NT2/D1 (cell line): ENCODE measurements around the gene MACF1.
A peak's percentile ranks its signal among the peaks of the same experiment; 100 is the strongest.
"Not testable (repeated sequence)": the region's sequence is repeated elsewhere in the genome, so short reads cannot be mapped to it uniquely, and the experiment has no call there.

Experiments
- DNase-seq: peaks from one replicate; pipeline ENCODE4 v3.0.0-alpha.2; 2011; ENCODE audit warnings: low read depth, low spot score
- H3K27me3 ChIP-seq: 2 replicates; pipeline ENCODE4 v1.6.0; 2011; ENCODE audit warnings: mild to moderate bottlenecking; ENCODE audit not compliant: insufficient read length, insufficient read depth
- H3K36me3 ChIP-seq: 2 replicates; pipeline ENCODE4 v1.6.1; 2011; ENCODE audit warnings: mild to moderate bottlenecking, low read length, mixed read lengths; ENCODE audit not compliant: insufficient read depth, insufficient read length
- H3K4me1 ChIP-seq: 2 replicates; pipeline ENCODE4 v1.5.1; 2011; ENCODE audit not compliant: insufficient read depth, insufficient read length
- H3K4me3 ChIP-seq: 2 replicates; pipeline ENCODE4 v1.5.1; 2011; ENCODE audit warnings: low read depth; ENCODE audit not compliant: insufficient read length
- H3K9ac ChIP-seq: 2 replicates; pipeline ENCODE4 v1.6.0; 2011; ENCODE audit warnings: low read depth; ENCODE audit not compliant: insufficient read length
- H3K9me3 ChIP-seq: 2 replicates; pipeline ENCODE4 v1.5.1; 2011; ENCODE audit warnings: mild to moderate bottlenecking, low read length; ENCODE audit not compliant: insufficient read depth
- SUZ12 ChIP-seq: IDR thresholded peaks from 2 replicates; pipeline ENCODE4 v1.6.1; 2011; ENCODE audit not compliant: insufficient read length, insufficient read depth; ENCODE audit errors: extremely low read depth
- YY1 ChIP-seq: IDR thresholded peaks from 2 replicates; pipeline ENCODE4 v1.6.1; 2011; ENCODE audit not compliant: insufficient read length, insufficient read depth
- ZNF274 ChIP-seq: IDR thresholded peaks from 2 replicates; pipeline ENCODE4 v1.6.1; 2011; ENCODE audit warnings: mild to moderate bottlenecking, low read depth, low read length

Gene MACF1

DNA sequence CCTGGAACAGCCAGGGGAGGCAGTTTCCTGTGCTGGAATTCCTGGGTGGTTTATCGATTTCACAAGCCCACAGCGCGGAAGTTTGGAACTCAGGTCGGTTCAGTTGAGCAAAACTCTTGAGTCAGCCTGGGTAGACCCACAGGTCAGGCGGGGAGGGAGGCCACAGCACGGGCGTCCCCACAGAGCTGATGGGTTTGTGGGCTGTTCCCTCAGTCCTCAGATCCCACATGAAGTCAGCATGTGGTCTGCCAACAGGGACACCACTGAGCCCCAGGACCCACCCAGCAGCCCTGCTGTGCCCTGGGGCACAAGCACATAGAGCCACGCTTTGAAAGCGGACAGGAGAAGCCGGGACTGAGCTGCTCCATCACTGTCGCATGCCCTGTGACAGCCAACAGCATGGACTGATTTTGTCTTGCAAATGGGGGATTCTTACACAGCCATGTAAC lies 304.4 kb downstream of the MACF1 start:
- no peak overlapping the region for H3K4me3 ChIP-seq
- no peaks in the 10 kb centered on the region for H3K36me3 ChIP-seq
- peaks cover 26% of the 10 kb centered on the region for H3K27me3 ChIP-seq
- DNase-seq, result no peak
- H3K9ac ChIP-seq, result no peak overlapping the region
- H3K4me1 ChIP-seq, result peaks cover 10% of the 10 kb centered on the region
- TF ChIP-seq ZNF274, result no peak
- TF ChIP-seq YY1, result no peak
- no peak for TF ChIP-seq SUZ12
- H3K9me3 ChIP-seq, result no peaks in the 10 kb centered on the region

DNA sequence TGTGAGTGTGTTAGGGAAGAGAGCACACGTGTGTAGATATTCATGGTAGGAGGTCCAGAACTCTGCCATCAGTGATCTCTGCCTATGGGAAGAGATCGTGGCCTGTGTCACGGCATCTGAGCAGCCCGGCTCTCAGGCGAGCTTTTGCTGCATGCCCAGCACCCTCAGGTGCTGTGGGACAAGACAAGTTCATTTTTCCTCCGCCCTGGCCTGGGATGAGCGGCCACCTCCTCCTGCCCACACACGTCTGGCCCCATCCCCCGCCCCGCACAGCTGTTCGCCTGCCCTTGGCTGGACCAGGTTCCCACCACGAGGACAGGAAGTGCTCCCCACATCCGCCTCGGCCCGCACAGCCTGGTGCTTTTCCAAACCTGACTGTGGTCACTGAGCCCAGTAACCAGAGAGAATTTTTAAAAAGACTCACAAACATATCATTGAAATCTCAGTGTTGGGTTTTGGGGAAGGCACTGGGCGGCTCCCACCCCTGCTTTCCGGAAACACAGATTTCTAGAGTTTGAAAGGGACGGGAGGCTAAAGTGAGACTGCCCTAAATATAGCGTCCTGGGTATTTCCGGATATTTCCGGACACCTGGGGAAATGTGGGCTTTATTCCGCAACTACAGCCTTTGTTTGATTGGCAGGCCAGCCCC lies 305.0 kb downstream of the MACF1 start:
- Histone ChIP-seq H3K4me3 (no peak overlapping the region), H3K9me3 (no peaks in the 10 kb centered on the region), H3K27me3 (peaks cover 30% of the 10 kb centered on the region), H3K36me3 (no peaks in the 10 kb centered on the region), H3K4me1 (peaks cover 10% of the 10 kb centered on the region), H3K9ac (no peak overlapping the region)
- no peak for TF ChIP-seq YY1
- TF ChIP-seq SUZ12, result no peak
- TF ChIP-seq ZNF274, result no peak
- DNase-seq, result no peak

DNA sequence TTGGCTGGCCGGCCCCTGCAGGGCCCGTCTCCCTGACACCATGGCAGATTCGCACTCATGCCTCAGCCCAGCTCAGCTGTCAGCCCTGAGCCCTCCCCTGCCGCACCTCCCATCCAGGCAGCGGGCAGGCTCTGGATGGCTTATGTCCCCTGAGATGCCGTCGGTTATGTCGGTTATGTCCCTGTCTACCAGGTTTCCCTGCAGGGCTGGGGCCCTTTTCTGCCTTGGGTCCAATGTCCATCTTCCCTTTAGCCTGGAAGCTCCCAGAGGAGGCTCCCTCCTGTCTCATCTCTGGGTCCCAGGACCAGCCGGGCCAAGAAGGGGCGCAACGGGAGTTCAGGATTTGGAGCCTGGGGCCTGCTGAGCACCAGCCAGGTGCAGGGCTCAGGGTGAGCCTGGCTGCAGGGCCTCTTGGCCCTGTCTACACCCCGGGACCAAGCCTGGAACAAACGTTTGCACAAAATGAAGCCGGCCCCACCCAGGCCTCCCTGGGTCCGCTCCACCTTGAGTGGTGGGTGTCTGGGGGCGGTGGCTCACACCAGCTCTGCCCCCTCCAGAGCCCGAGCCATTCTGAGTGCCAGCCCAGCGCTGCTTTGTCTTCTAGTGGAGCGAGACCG lies 306.2 kb downstream of the MACF1 start:
- not testable (repeated sequence) for H3K9me3 ChIP-seq, DNase-seq, H3K4me3 ChIP-seq, H3K9ac ChIP-seq, H3K36me3 ChIP-seq
- Histone ChIP-seq H3K27me3 (peaks cover 33% of the 10 kb centered on the region), H3K4me1 (peaks cover 10% of the 10 kb centered on the region)

DNA sequence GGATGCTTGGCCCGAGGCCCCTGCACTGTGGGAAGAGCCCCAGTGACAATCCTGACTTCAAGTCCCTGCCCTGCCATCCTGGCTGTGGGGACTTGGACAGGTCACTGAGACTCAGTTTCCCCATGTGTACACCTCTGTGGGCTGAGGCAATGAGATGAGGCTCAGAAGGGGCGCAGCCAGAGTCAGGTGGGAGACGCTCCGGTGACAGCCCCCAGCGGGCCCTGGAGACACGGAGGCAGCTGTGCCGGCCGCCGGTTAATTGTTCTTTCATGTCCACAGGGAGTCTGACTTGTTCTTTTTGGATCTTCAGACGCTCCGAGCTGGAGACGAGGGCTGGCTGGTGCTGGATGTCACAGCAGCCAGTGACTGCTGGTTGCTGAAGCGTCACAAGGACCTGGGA lies 307.0 kb downstream of the MACF1 start:
- H3K9ac ChIP-seq, H3K9me3 ChIP-seq, H3K36me3 ChIP-seq, DNase-seq, H3K4me3 ChIP-seq: not testable (repeated sequence)
- H3K27me3 ChIP-seq, result peaks cover 34% of the 10 kb centered on the region
- peaks cover 10% of the 10 kb centered on the region for H3K4me1 ChIP-seq

DNA sequence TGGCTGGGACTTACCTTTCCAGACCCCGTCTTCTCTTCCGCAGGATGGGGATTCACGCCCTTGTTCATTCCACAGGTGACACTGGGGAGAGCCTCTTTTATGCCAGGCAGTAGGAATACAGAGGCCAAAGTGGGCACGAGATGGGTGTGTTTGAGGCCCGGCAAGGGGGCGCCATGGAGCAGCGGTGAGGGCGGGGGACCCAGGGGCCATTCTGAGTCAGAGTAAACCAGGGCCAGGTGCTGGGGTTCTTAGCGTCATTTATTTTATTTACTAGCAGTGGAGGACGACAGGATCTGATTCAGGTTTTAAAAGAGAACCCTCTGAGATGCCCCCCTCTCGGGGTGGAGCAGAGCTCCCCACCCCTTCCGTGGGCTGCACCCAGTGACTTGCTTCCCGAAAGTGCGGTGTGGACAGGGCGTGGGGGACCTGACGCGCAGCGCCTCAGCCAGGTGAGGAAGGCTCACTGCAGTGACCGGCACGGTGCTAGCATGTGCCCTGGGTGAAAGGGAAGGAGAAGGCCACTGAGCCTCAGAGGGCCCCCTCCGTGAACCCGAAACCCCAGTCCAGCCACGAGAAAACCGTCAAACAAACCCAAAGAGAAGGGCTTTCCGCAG lies 307.8 kb downstream of the MACF1 start:
- DNase-seq, H3K9me3 ChIP-seq, H3K4me1 ChIP-seq, H3K36me3 ChIP-seq, H3K4me3 ChIP-seq, H3K9ac ChIP-seq: not testable (repeated sequence)
- peaks cover 31% of the 10 kb centered on the region for H3K27me3 ChIP-seq

DNA sequence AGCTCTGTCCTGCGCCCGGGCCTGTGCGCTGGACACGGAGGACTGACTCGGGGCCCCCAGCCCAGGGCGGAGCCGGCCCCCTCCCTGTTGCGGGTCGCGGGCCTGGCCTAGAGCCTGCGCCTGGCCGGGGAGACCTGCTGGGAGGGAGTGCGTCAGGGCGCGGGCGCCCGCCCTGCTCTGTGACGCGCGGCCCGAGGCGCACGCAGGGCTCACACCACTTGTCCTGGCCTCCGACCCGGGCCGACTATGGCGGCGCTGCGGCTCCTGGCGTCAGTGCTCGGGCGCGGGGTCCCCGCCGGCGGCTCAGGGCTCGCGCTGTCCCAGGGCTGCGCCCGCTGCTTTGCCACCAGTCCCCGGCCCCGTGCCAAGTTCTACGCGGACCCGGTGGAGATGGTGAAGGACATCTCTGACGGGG lies 310.2 kb downstream of the MACF1 start:
- peak overlapping the region; percentile 26 for H3K4me3 ChIP-seq
- DNase-seq, H3K36me3 ChIP-seq, H3K4me1 ChIP-seq, H3K9me3 ChIP-seq: not testable (repeated sequence)
- H3K9ac ChIP-seq, result peak overlapping the region; percentile 32
- peaks cover 18% of the 10 kb centered on the region for H3K27me3 ChIP-seq

DNA sequence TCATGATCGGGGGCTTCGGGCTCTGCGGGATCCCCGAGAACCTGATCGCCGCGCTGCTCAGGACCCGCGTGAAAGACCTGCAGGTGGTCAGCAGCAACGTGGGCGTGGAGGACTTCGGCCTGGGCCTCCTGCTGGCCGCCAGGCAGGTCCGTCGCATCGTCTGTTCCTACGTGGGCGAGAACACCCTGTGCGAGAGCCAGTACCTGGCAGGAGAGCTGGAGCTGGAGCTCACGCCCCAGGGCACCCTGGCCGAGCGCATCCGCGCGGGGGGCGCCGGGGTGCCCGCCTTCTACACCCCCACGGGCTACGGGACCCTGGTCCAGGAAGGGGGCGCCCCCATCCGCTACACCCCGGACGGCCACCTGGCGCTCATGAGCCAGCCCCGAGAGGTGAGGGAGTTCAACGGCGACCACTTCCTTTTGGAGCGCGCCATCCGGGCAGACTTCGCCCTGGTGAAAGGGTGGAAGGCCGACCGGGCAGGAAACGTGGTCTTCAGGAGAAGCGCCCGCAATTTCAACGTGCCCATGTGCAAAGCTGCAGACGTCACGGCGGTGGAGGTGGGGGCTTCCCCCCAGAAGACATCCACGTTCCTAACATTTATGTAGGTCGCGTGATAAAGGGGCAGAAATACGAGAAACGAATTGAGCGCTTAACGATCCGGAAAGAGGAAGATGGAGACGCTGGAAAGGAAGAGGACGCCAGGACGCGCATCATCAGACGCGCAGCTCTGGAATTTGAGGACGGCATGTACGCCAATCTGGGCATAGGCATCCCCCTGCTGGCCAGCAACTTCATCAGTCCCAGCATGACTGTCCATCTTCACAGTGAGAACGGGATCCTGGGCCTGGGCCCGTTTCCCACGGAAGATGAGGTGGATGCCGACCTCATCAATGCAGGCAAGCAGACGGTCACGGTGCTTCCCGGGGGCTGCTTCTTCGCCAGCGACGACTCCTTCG lies 310.9 kb downstream of the MACF1 start:
- peak overlapping the region; percentile 26 for H3K4me3 ChIP-seq
- H3K36me3 ChIP-seq, DNase-seq, H3K9ac ChIP-seq, H3K9me3 ChIP-seq, H3K4me1 ChIP-seq: not testable (repeated sequence)
- H3K27me3 ChIP-seq, result peaks cover 18% of the 10 kb centered on the region

DNA sequence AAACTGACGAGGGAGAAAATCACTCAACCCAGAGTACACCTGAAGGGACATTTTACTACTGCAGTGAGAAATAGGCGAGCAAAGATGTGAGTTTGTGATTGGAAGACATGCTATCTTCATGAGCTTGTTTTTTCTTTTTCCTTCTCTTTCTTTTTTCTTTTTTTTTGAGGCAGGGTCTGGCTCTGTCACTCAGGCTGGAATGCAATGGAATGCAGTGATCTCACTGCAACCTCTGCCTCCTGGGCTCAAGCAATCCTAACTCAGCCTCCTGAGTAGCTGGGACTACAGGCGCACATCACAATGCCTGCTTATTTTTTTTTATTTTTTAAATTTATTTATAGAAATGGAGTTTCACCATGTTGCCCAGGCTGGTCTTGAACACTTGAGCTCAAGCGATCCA lies 312.3 kb downstream of the MACF1 start:
- H3K4me3 ChIP-seq, H3K9me3 ChIP-seq, H3K9ac ChIP-seq, H3K36me3 ChIP-seq, H3K4me1 ChIP-seq: not testable (repeated sequence)
- DNase-seq, result peak; percentile 43
- H3K27me3 ChIP-seq, result peaks cover 18% of the 10 kb centered on the region

DNA sequence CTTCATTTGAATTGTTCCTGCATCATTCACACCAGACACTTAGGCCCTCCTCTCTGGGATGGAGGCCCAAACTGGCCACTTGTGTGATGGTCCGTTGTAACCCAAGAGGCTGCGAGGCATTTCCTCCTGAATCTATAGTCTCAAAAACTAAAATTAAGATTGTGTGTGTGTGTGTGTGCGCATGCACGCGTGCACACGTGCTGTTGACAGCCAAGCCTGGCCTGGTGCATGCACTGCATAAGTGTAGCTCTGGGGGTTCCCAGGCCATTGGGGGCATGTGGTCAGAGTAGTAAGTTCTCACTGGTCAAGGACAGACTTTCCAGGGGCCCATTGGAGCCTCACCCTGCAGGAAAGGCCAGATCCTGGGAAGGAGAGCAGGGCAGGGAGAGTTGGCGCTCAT lies 313.4 kb downstream of the MACF1 start:
- not testable (repeated sequence) for H3K9ac ChIP-seq, H3K4me1 ChIP-seq, H3K4me3 ChIP-seq, H3K9me3 ChIP-seq, DNase-seq, H3K36me3 ChIP-seq
- peaks cover 18% of the 10 kb centered on the region for H3K27me3 ChIP-seq

DNA sequence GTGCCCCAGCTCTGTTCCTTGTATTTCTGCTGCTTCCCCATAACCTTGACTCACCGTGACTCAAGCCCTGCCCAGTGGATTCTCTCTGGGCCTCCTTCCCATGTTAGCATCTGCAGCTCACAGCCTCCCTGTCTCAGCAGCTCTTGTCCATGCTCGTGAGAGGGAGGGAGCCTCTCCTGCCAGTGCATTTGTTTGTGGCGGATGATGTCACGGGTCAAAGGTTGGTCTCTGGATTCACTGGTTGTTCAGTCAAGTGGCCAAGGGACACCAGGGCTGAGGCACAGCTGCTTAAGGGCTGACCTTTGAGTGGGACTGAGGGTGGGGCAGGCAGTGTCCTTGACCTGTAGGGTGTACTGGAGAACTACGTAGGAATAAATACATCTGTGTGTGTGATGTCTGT lies 314.9 kb downstream of the MACF1 start:
- not testable (repeated sequence) for DNase-seq, H3K27me3 ChIP-seq, H3K36me3 ChIP-seq, H3K9me3 ChIP-seq, H3K4me1 ChIP-seq, H3K4me3 ChIP-seq, H3K9ac ChIP-seq
